Type B pancreatic cell (in vitro differentiated cells): ENCODE measurements around the gene NFYC. TPM values are rescaled to one million over a fixed set of nuclear protein-coding genes. Genes with fewer than 3 reads are reported as not detected.
A peak's percentile ranks its signal among the peaks of the same experiment; 100 is the strongest.

Experiments
- DNase-seq: peaks from one replicate; pipeline ENCODE4 v3.0.0; 2021; ENCODE audit warnings: mixed read lengths; ENCODE audit not compliant: unreplicated experiment; ENCODE audit errors: extremely low spot score
- H3K27ac Mint-ChIP-seq: 2 replicates; pipeline ENCODE4 v1.8.0; 2021; ENCODE audit warnings: mild to moderate bottlenecking, mixed read lengths
- H3K27me3 Mint-ChIP-seq: 2 replicates; pipeline ENCODE4 v1.8.0; 2021; ENCODE audit warnings: mixed read lengths
- H3K36me3 Mint-ChIP-seq: 2 replicates; pipeline ENCODE4 v1.8.0; 2021; ENCODE audit warnings: mixed read lengths
- H3K4me1 Mint-ChIP-seq: one replicate; pipeline ENCODE4 v1.8.0; 2021; ENCODE audit warnings: mixed read lengths; ENCODE audit not compliant: unreplicated experiment
- H3K4me3 Mint-ChIP-seq: 2 replicates; pipeline ENCODE4 v1.8.0; 2021; ENCODE audit warnings: mild to moderate bottlenecking, mixed read lengths
- H3K9me3 Mint-ChIP-seq: 2 replicates; pipeline ENCODE4 v1.8.0; 2021; ENCODE audit warnings: mixed read lengths
- total RNA-seq: library from RNA; stranded (reverse); gene quantifications from 2 replicates; pipeline ENCODE4 v1.2.1, GENCODE V29; 2021; ENCODE audit warnings: low replicate concordance
- TF ChIP-seq, protein P1 (sequence below): fragments of 200-600 bp; sonication (generic); conservative IDR thresholded peaks from 2 replicates; pipeline ENCODE4 v1.5.0; 2021; ENCODE audit warnings: antibody characterized with exemption, mild to moderate bottlenecking

Gene NFYC
- total RNA-seq, 1 donor from 2014 or later: 71.3 TPM

DNA sequence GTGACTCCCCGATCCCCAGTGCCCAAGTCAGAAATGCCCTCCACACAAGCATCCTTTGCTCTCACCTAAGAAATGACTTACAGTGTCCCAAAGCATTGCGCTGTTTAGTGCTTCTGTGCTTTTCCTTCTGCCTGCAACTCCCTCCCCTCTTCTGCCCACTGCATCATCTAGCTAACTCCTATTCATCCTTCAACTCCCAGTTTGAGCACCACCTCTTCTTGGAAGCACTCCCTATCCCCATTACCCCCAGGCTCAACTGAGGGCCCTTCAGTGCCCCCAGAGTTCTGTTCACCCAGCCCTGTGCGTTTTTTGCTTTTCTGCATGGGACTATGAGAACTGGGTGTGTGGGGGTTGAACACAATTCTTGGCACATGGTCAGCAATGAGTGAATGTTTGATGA is 102.1 kb downstream of the NFYC start:
- Mint-ChIP-seq H3K4me1 (peaks cover 35% of the 10 kb centered on the region), H3K4me3 (no peak overlapping the region), H3K27ac (no peak overlapping the region), H3K36me3 (no peaks in the 10 kb centered on the region), H3K9me3 (no peaks in the 10 kb centered on the region), H3K27me3 (peaks cover 19% of the 10 kb centered on the region)
- TF ChIP-seq, protein P1, sequence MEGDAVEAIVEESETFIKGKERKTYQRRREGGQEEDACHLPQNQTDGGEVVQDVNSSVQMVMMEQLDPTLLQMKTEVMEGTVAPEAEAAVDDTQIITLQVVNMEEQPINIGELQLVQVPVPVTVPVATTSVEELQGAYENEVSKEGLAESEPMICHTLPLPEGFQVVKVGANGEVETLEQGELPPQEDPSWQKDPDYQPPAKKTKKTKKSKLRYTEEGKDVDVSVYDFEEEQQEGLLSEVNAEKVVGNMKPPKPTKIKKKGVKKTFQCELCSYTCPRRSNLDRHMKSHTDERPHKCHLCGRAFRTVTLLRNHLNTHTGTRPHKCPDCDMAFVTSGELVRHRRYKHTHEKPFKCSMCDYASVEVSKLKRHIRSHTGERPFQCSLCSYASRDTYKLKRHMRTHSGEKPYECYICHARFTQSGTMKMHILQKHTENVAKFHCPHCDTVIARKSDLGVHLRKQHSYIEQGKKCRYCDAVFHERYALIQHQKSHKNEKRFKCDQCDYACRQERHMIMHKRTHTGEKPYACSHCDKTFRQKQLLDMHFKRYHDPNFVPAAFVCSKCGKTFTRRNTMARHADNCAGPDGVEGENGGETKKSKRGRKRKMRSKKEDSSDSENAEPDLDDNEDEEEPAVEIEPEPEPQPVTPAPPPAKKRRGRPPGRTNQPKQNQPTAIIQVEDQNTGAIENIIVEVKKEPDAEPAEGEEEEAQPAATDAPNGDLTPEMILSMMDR: no peak
- no peak for DNase-seq

DNA sequence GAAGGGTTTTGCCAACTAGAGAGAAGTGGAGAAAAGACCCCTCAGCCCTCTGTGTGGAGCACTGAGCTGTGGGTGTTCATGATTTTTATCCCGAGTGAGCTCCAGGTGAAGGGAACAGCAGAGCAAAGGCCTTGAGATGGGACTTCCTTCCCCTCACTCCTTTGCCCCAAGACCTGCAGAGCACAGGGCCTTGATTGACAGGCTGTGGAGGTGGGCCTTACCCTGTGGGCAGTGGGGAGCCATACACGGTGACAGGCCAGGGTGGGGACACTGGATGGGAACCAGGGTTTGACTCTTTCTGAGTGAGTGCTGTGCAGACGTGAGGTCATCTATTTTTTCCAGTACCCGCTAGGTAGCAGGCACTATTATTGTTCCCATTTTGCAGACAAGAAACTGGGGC is 102.5 kb downstream of the NFYC start:
- peaks cover 35% of the 10 kb centered on the region for H3K4me1 Mint-ChIP-seq
- TF ChIP-seq, protein P1: no peak
- H3K9me3 Mint-ChIP-seq: no peaks in the 10 kb centered on the region
- no peak overlapping the region for H3K4me3 Mint-ChIP-seq
- no peak for DNase-seq
- no peak overlapping the region for H3K27ac Mint-ChIP-seq
- no peaks in the 10 kb centered on the region for H3K36me3 Mint-ChIP-seq
- H3K27me3 Mint-ChIP-seq: peaks cover 19% of the 10 kb centered on the region

DNA sequence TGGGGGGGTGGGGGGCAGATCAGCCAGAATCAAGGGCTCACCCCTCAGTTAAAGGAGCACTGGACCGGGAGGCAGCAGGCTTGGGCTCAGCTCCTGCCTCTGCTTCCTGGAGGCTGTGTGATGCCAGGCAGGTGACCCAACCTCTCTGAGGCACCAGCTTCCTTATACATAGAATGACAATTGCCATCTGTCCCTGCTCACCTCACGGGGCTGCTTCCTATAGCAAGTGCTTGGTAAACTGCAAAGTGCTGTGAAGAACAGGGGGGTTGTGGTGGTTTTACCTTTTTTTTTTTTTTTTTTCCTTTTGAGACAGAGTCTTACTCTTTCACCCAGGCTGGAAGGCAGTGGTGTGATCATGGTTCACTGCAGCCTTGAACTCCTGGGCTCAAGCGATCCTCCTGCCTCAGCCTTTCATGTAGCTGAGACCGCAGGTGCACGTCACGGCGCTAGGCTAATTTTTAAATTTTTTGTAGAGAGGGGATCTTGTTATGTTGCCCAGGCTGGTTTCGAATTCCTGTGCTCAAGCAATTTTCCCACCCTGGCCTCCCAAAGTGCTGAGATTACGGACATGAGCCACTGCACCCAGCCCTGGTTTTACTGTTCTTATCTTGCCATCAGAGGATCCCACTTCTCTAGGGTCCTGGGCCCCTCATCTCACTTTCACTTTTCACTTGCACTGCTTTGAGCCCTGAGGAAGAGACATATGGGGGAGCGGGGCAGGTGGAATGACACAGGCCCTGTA is 103.6 kb downstream of the NFYC start:
- Mint-ChIP-seq H3K27me3 (peaks cover 12% of the 10 kb centered on the region), H3K27ac (no peak overlapping the region), H3K4me1 (peaks cover 28% of the 10 kb centered on the region), H3K36me3 (no peaks in the 10 kb centered on the region), H3K4me3 (no peak overlapping the region), H3K9me3 (no peaks in the 10 kb centered on the region)
- TF ChIP-seq, protein P1: no peak
- no peak for DNase-seq

DNA sequence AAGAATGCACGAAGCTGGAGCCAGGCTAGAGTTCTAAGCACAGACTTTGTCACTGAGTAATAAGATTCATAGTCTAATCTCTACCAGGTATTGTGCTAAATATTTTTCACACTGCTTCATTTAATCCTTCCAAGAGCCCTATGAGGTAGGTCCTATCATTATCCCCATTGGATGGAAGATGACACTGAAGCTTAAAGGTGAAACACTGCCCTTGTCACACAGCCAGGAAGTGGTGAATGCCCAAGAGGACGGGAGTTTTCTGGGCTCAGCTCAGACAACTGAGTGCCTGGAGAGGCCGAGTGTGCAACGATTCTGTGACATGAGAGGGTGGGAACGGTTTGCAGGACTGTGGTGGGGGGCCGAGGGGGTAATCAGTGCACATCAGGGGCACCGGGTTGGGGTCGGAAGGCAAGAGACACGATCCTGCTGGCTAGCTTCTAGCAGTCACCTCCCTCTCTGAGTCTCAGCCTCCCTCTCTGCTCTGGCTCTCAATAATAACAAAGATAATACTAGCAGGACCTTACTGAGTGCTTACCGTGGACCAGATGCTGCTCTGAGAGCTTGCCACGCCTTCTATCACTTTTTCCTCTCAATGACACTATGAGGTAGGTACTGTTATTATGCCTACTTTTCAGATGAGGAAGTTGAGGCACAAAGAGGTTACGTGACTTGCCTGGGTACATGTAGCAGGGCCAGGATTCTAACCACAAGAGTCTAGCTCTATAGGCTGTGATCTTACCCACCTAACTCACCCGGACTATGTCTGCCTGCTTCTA is 104.5 kb downstream of the NFYC start:
- Mint-ChIP-seq H3K4me3 (no peak overlapping the region), H3K9me3 (no peaks in the 10 kb centered on the region), H3K4me1 (peaks cover 27% of the 10 kb centered on the region), H3K27me3 (peaks cover 11% of the 10 kb centered on the region), H3K27ac (no peak overlapping the region), H3K36me3 (no peaks in the 10 kb centered on the region)
- TF ChIP-seq, protein P1: no peak
- DNase-seq: no peak

DNA sequence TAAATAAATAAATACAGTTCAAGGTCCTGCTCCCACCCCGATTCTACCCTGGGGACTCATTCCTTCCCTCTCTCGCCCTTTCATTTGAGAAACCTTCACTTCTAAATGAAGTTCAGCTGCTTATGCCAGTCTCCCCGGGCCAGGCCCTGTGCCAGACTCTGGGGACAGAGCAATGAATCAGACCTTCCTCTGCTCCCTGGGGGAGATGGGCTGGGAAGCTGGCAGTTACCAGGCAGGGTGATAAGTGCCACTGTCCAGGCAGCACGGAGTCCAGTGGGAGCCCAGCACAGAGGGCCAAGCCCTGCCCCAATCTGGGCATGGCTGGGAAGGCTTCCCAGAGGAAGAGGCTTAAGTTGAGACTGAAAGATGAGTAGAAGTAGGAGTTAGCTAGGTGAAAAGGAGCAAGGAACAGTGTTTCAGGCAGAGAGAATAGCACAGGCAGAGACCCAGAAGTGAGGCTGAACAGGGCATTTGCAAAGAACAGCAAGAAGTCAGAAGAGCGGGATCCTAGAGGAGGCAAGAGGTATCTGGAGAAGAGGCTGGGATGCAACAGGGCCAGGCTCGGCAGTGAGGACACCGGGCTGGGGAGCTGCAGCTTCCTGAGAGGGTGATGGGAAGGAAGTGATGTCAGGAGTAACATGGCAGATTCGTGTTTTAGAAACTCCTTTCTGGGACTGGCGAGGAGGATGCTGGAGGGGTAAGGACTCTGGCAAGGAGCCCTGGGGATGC is 105.6 kb downstream of the NFYC start:
- TF ChIP-seq, protein P1: no peak
- Mint-ChIP-seq H3K4me1 (peaks cover 36% of the 10 kb centered on the region), H3K27me3 (peaks cover 14% of the 10 kb centered on the region), H3K27ac (no peak overlapping the region), H3K9me3 (no peaks in the 10 kb centered on the region), H3K36me3 (no peaks in the 10 kb centered on the region), H3K4me3 (peak overlapping the region; percentile 2)
- DNase-seq: no peak
